GM18858 (cell line): ENCODE data around the gene BTBD9.
"Not testable (repeated sequence)": the region's sequence is repeated elsewhere in the genome, so short reads cannot be mapped to it uniquely, and the experiment has no call there.

Experiments
- ATAC-seq: cut with Tn5 transposase; IDR thresholded peaks from one replicate; pipeline ENCODE4 v1.9.1; 2021; ENCODE audit not compliant: unreplicated experiment

BTBD9 gene

GRCh38 chr6:38649744-38650143, 10.0 kb upstream of the BTBD9 start:
- ATAC-seq: no peak

- no peak for ATAC-seq
Observed at GRCh38 chr6:38648629-38649028, 8.9 kb upstream of the BTBD9 start.

- no peak for ATAC-seq
Observed at GRCh38 chr6:38646166-38646878, 6.6 kb upstream of the BTBD9 start.

- ATAC-seq: no peak
Observed at GRCh38 chr6:38644951-38645350, 5.2 kb upstream of the BTBD9 start.

GRCh38 chr6:38640216-38640909, 634 bp upstream of the BTBD9 start:
- no peak for ATAC-seq

- ATAC-seq: no peak
Observed at GRCh38 chr6:38638941-38639497, 710 bp downstream of the BTBD9 start.

GRCh38 chr6:38637756-38638155, 2.0 kb downstream of the BTBD9 start:
- no peak for ATAC-seq

GRCh38 chr6:38636027-38636426, 3.7 kb downstream of the BTBD9 start:
- no peak for ATAC-seq

GRCh38 chr6:38634518-38634917, 5.2 kb downstream of the BTBD9 start:
- no peak for ATAC-seq

GRCh38 chr6:38632490-38632889, 7.2 kb downstream of the BTBD9 start:
- no peak for ATAC-seq

GRCh38 chr6:38631186-38631783, 8.4 kb downstream of the BTBD9 start:
- ATAC-seq: no peak

- ATAC-seq: no peak
Observed at GRCh38 chr6:38625217-38625616, 14.5 kb downstream of the BTBD9 start.

GRCh38 chr6:38619342-38619741, 20.4 kb downstream of the BTBD9 start:
- ATAC-seq: not testable (repeated sequence)

- not testable (repeated sequence) for ATAC-seq
Observed at GRCh38 chr6:38618301-38618700, 21.4 kb downstream of the BTBD9 start.

- no peak for ATAC-seq
Observed at GRCh38 chr6:38617856-38618255, 21.9 kb downstream of the BTBD9 start.

- ATAC-seq: no peak
Observed at GRCh38 chr6:38612143-38612965, 27.4 kb downstream of the BTBD9 start.

GRCh38 chr6:38610050-38610625, 29.6 kb downstream of the BTBD9 start:
- ATAC-seq: no peak

GRCh38 chr6:38604700-38605099, 35.0 kb downstream of the BTBD9 start:
- no peak for ATAC-seq

GRCh38 chr6:38603966-38604365, 35.8 kb downstream of the BTBD9 start:
- ATAC-seq: no peak

GRCh38 chr6:38603496-38603895, 36.2 kb downstream of the BTBD9 start:
- ATAC-seq: no peak
